CD4-positive, alpha-beta T cell treated with Interleukin-21 for 1 hour (primary cell): Measurements from ENCODE around the gene PDXP.
"Not testable (repeated sequence)": the region's sequence is repeated elsewhere in the genome, so short reads cannot be mapped to it uniquely, and the experiment has no call there.

Experiments
- DNase-seq: peaks from one replicate; pipeline ENCODE4 v3.0.0-alpha.2; 2020

The PDXP gene

GRCh38 chr22:37658133-37659065 is at the start of gene PDXP:
TSS of gene PDXP (plus strand) at chr22:37658723. CDS start at chr22:37658783, 60 bp downstream.
- DNase-seq: peak; percentile 99

- no peak for DNase-seq
Measured at GRCh38 chr22:37609240-37610152, 49.0 kb upstream of the PDXP start.

GRCh38 chr22:37610153-37610475 is 48.4 kb upstream of the PDXP start:
- not testable (repeated sequence) for DNase-seq

- no peak for DNase-seq
Measured at GRCh38 chr22:37610480-37611129, 47.9 kb upstream of the PDXP start.

GRCh38 chr22:37611207-37611606 is 47.3 kb upstream of the PDXP start:
- DNase-seq: no peak

GRCh38 chr22:37616201-37617083 is 42.1 kb upstream of the PDXP start:
- DNase-seq: no peak

GRCh38 chr22:37617431-37617830 is 41.1 kb upstream of the PDXP start:
- DNase-seq: no peak

- DNase-seq: no peak
Measured at GRCh38 chr22:37618072-37618656, 40.4 kb upstream of the PDXP start.

GRCh38 chr22:37618674-37619073 is 39.8 kb upstream of the PDXP start:
- no peak for DNase-seq

- no peak for DNase-seq
Measured at GRCh38 chr22:37619991-37620390, 38.5 kb upstream of the PDXP start.

- DNase-seq: no peak
Measured at GRCh38 chr22:37621352-37621860, 37.1 kb upstream of the PDXP start.

- DNase-seq: peak; percentile 84
Measured at GRCh38 chr22:37623075-37624016, 35.2 kb upstream of the PDXP start.

GRCh38 chr22:37624017-37624365 is 34.5 kb upstream of the PDXP start:
- DNase-seq: no peak

GRCh38 chr22:37624876-37625275 is 33.6 kb upstream of the PDXP start:
- no peak for DNase-seq

- no peak for DNase-seq
Measured at GRCh38 chr22:37625737-37626136, 32.8 kb upstream of the PDXP start.

- DNase-seq: no peak
Measured at GRCh38 chr22:37626144-37626543, 32.4 kb upstream of the PDXP start.

- DNase-seq: no peak
Measured at GRCh38 chr22:37626556-37627075, 31.9 kb upstream of the PDXP start.

- no peak for DNase-seq
Measured at GRCh38 chr22:37627121-37627520, 31.4 kb upstream of the PDXP start.

GRCh38 chr22:37627545-37627944 is 31.0 kb upstream of the PDXP start:
- DNase-seq: peak; percentile 65

- DNase-seq: no peak
Measured at GRCh38 chr22:37628830-37629229, 29.7 kb upstream of the PDXP start.
